Uterus (tissue), 2 donors: Measurements from ENCODE around the gene PRAMEF1.

Experiments
- CTCF ChIP-seq, 4 experiments: fragments of 200-600 bp in 2 of 4; fragments of 450-650 bp in 2 of 4; sonication (generic) in 2 of 4; IDR thresholded peaks; one replicate each; pipeline ENCODE4 v1.5.1; 2016 to 2019; ENCODE audit warnings: antibody characterized with exemption in 4 of 4, mild to moderate bottlenecking in 2 of 4, moderate library complexity in 1 of 4
- POLR2A ChIP-seq, 2 donors: fragments of 450-650 bp; IDR thresholded peaks; one replicate each; pipeline ENCODE4 v1.6.1; 2016; ENCODE audit warnings: antibody characterized with exemption in 2 of 2, mild to moderate bottlenecking in 1 of 2, moderate library complexity in 1 of 2

GRCh38 chr1:12760256-12760795 is 30.9 kb upstream of the PRAMEF1 start:
- TF ChIP-seq POLR2A (IDR thresholded peaks at IDR 0.05) (no peak), CTCF (IDR thresholded peaks at IDR 0.05) (no peak)
